Epithelial cell of esophagus (primary cell): ENCODE measurements around the gene DUS4L.

ENCODE experiments used
- DNase-seq: peaks from one replicate; pipeline ENCODE4 v3.0.0; 2010; ENCODE audit warnings: low read depth
- H3K4me3 ChIP-seq: 2 replicates; pipeline ENCODE4 v1.5.1; 2011; ENCODE audit warnings: mild to moderate bottlenecking, low read length, control low read depth
- CTCF ChIP-seq: IDR thresholded peaks from 2 replicates; pipeline ENCODE4 v1.5.1; 2011; ENCODE audit warnings: low read depth, mild to moderate bottlenecking, low read length, control low read depth, inconsistent platforms; ENCODE audit not compliant: insufficient read depth; ENCODE audit errors: missing control alignments

DUS4L gene

GRCh38 chr7:107580716-107581383 lies 17.1 kb downstream of the DUS4L start:
- TF ChIP-seq CTCF = no peak
- peak overlapping the region; percentile 78 for H3K4me3 ChIP-seq

DNA sequence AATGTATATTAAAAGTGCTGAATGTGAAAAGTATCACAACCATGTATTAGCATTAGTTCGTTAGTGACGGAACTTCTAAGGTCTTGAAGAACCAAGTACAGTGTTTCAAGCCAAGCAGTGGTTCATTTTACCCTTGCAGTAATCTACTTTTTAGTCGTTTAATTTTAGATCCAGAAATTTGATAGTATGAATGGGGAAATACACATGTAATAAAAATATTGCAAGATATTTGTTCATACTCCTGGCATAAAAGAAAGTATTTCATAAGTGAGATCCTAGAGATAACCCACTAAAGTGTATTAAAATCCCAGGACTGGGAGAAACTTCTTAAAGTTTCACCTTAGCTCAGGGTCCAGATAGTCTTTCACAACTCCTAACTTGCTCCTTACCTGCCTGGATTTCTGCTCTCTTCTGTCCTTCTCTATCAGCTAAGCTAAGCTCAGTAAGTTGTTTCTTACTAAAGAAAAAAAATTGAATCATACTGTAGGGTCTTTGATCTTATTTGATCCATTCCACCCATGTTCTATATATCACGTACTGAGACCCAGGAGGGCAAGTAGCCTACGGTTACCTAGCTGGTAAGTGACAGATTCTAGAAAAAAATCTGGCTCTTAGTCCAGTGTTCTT lies 17.7 kb downstream of the DUS4L start:
- H3K4me3 ChIP-seq = peak overlapping the region; percentile 78
- no peak for DNase-seq
- TF ChIP-seq CTCF = no peak

More at GRCh38 chr7:107580716-107581383, 17.1 kb downstream of the DUS4L start:
- no peak for DNase-seq

GRCh38 chr7:107582875-107583274 lies 19.1 kb downstream of the DUS4L start:
- no peak for DNase-seq
- no peak for TF ChIP-seq CTCF
- H3K4me3 ChIP-seq = no peak overlapping the region

DNA sequence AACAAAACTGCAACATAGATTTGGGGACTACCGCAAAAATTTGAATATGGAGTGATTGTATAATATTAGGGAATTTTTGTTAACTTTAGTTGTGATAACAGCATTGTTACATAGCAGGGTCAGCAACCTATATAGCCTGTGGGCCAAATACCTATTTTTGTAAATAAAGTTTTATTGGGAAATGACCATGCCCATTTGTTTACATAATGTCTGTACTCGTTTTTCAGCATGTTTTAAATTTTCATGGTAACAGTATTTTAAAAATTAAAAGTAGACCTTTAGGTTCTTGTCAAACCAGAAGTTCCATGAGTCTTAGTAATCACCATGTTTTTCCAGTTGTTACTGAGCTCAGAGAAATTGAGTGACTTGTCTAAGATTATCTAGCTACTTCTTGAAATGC lies 20.9 kb downstream of the DUS4L start:
- DNase-seq = no peak
- TF ChIP-seq CTCF = no peak

GRCh38 chr7:107588529-107589130 lies 24.9 kb downstream of the DUS4L start:
- TF ChIP-seq CTCF = no peak
- no peak for DNase-seq
- H3K4me3 ChIP-seq = no peak overlapping the region

More for the DNA sequence above, 20.9 kb downstream of the DUS4L start:
- no peak overlapping the region for H3K4me3 ChIP-seq

- DNase-seq = no peak
- H3K4me3 ChIP-seq = no peak overlapping the region
- TF ChIP-seq CTCF = no peak
Measured at GRCh38 chr7:107591421-107591820, 27.6 kb downstream of the DUS4L start.
